IMR-90 (cell line): ENCODE results near the gene OPCML. TPM values are rescaled to one million over a fixed set of nuclear protein-coding genes. Genes with fewer than 3 reads are reported as not detected.

Experiments
- ATAC-seq: fragments of 200-7000 bp; cut with Tn5 transposase; 2 replicates; pipeline ENCODE4 v1.9.1; 2020; ENCODE audit warnings: low read depth, mild to moderate bottlenecking, moderate library complexity
- BruUV-seq: library from RNA; stranded (reverse); fragments of 400-500 nt; replicated peaks from 2 replicates; lab custom pipeline; 2021; lab: Mats Ljungman, UMichigan
- CTCF ChIA-PET: fragments of 300-600 bp; formaldehyde crosslinking; extraction: SDS; loops from one replicate; lab custom pipeline; 2021; ENCODE audit warnings: antibody characterized with exemption; lab: Yijun Ruan, JAX
- POLR2A ChIA-PET: fragments of 300-600 bp; sonication (Branson Sonifier 250); formaldehyde crosslinking; loops from one replicate; lab custom pipeline; 2022; ENCODE audit warnings: antibody characterized with exemption; ENCODE audit not compliant: unreplicated experiment; lab: Charles Lee
- DNase-seq: peaks from one replicate; pipeline ENCODE4 v3.0.0; 2013
- H2AFZ ChIP-seq: replicated peaks from 2 replicates; pipeline ENCODE3; 2013; ENCODE audit warnings: low read length, mild to moderate bottlenecking; ENCODE audit not compliant: poor library complexity
- H2AK5ac ChIP-seq: 2 replicates; pipeline ENCODE4 v1.6.1; 2013; ENCODE audit warnings: low read depth, low read length, inconsistent platforms
- H2AK9ac ChIP-seq: replicated peaks from 2 replicates; pipeline ENCODE3; 2013; ENCODE audit warnings: mild to moderate bottlenecking, low read depth, low read length, moderate library complexity; ENCODE audit not compliant: poor library complexity
- H2BK120ac ChIP-seq: 2 replicates; pipeline ENCODE4 v1.6.1; 2013; ENCODE audit warnings: low read depth, low read length, inconsistent platforms
- H2BK15ac ChIP-seq: 3 replicates; pipeline ENCODE4 v1.6.1; 2013; ENCODE audit warnings: low read depth, low read length, inconsistent platforms
- H2BK20ac ChIP-seq: 2 replicates; pipeline ENCODE4 v1.6.1; 2013; ENCODE audit warnings: low read depth, mild to moderate bottlenecking, inconsistent platforms, low read length, moderate library complexity
- H2BK5ac ChIP-seq: 2 replicates; pipeline ENCODE4 v1.6.1; 2013; ENCODE audit warnings: mild to moderate bottlenecking, low read depth, low read length, inconsistent platforms; ENCODE audit not compliant: poor library complexity, severe bottlenecking
- H3K14ac ChIP-seq: replicated peaks from 2 replicates; pipeline ENCODE4 v1.6.1; 2013; ENCODE audit warnings: low read depth, low read length, inconsistent platforms
- H3K18ac ChIP-seq: 2 replicates; pipeline ENCODE4 v1.6.1; 2013; ENCODE audit warnings: low read depth, low read length, control low read depth
- H3K23ac ChIP-seq: 2 replicates; pipeline ENCODE4 v1.6.1; 2013; ENCODE audit warnings: low read depth, low read length, inconsistent platforms
- H3K27ac ChIP-seq: 2 replicates; pipeline ENCODE4 v1.5.1; 2013; ENCODE audit warnings: mild to moderate bottlenecking, control low read depth, low read length; ENCODE audit not compliant: insufficient read depth
- H3K27me3 ChIP-seq: 2 replicates; pipeline ENCODE4 v1.6.1; 2013; ENCODE audit warnings: low read length; ENCODE audit not compliant: control insufficient read depth, insufficient read depth
- H3K36me3 ChIP-seq: 2 replicates; pipeline ENCODE4 v1.6.1; 2013; ENCODE audit warnings: low read length, mixed read lengths; ENCODE audit not compliant: control insufficient read depth, insufficient read depth
- H3K4ac ChIP-seq: 2 replicates; pipeline ENCODE4 v1.6.1; 2013; ENCODE audit warnings: low read depth, low read length, inconsistent platforms
- H3K4me1 ChIP-seq: 2 replicates; pipeline ENCODE4 v1.6.1; 2013; ENCODE audit warnings: low read length, mixed read lengths; ENCODE audit not compliant: control insufficient read depth, insufficient read depth
- H3K4me2 ChIP-seq: 2 replicates; pipeline ENCODE4 v1.6.1; 2013; ENCODE audit warnings: low read depth, mild to moderate bottlenecking, control low read depth, low read length, moderate library complexity
- H3K4me3 ChIP-seq: 2 replicates; pipeline ENCODE4 v1.5.1; 2013; ENCODE audit warnings: low read depth, mild to moderate bottlenecking, control low read depth, low read length, moderate library complexity; ENCODE audit not compliant: insufficient read depth
- H3K56ac ChIP-seq: 2 replicates; pipeline ENCODE4 v1.6.1; 2013; ENCODE audit warnings: low read length, inconsistent platforms; ENCODE audit not compliant: insufficient read depth; ENCODE audit errors: extremely low read depth
- H3K79me1 ChIP-seq, 2 experiments: 2 replicates each; pipeline ENCODE4 v1.6.1; 2013; ENCODE audit warnings: low read length in 2 of 2, inconsistent platforms in 1 of 2, low read depth in 1 of 2
- H3K9ac ChIP-seq: 2 replicates; pipeline ENCODE4 v1.6.1; 2013; ENCODE audit warnings: low read depth, low read length, control low read depth
- H3K9me1 ChIP-seq: 2 replicates; pipeline ENCODE4 v1.6.1; 2013; ENCODE audit warnings: low read length, inconsistent platforms; ENCODE audit not compliant: insufficient read depth
- H3K9me3 ChIP-seq: 2 replicates; pipeline ENCODE4 v1.6.1; 2013; ENCODE audit warnings: low read length; ENCODE audit not compliant: control insufficient read depth, insufficient read depth
- H4K20me1 ChIP-seq: 2 replicates; pipeline ENCODE4 v1.6.1; 2013; ENCODE audit warnings: low read length, inconsistent platforms; ENCODE audit not compliant: insufficient read depth
- H4K5ac ChIP-seq: 2 replicates; pipeline ENCODE4 v1.6.1; 2013; ENCODE audit warnings: mild to moderate bottlenecking, low read depth, low read length, control low read depth
- H4K8ac ChIP-seq, 2 experiments: 2 replicates each; pipeline ENCODE4 v1.6.1; 2013; ENCODE audit warnings: low read depth in 2 of 2, low read length in 2 of 2, control low read depth in 1 of 2, inconsistent platforms in 1 of 2
- H4K91ac ChIP-seq: 2 replicates; pipeline ENCODE4 v1.6.1; 2013; ENCODE audit warnings: low read depth, low read length, inconsistent platforms; ENCODE audit not compliant: insufficient read depth
- CEBPB ChIP-seq: IDR thresholded peaks from 2 replicates; pipeline ENCODE4 v1.6.1; 2012; ENCODE audit warnings: low read depth, low read length, improper control_type of control experiment
- POLR2A ChIP-seq: IDR thresholded peaks from 2 replicates; pipeline ENCODE4 v1.6.1; 2012; ENCODE audit warnings: mild to moderate bottlenecking, low read depth, low read length
- RAD21 ChIP-seq: IDR thresholded peaks from 2 replicates; pipeline ENCODE4 v1.6.1; 2012; ENCODE audit warnings: low read length, improper control_type of control experiment
- RFX5 ChIP-seq: IDR thresholded peaks from 2 replicates; pipeline ENCODE4 v1.8.0; 2012; ENCODE audit warnings: low read depth, mild to moderate bottlenecking, low read length, moderate library complexity
- WGBS, 2 experiments: methylation state at CpG; one replicate each; pipeline versions ENCODE4 v1.1.5 to v1.1.7; 2013; ENCODE audit warnings: missing lambda C conversion rate in 2 of 2; ENCODE audit not compliant: insufficient read length in 1 of 2; ENCODE audit errors: extremely low coverage in 2 of 2; 5-methylcytosine and 5-hydroxymethylcytosine counted together
- dilution Hi-C: fragments of 300-500 bp; cut with HindIII; formaldehyde crosslinking; loops from one replicate; pipeline ENCODE4 v1.14.3; 2018; ENCODE audit warnings: low sequenced_read_pairs; ENCODE audit not compliant: unreplicated experiment
- in situ Hi-C: fragments of 300-500 bp; cut with MboI; formaldehyde crosslinking; loops from 3 replicates; pipeline ENCODE4 v1.14.3; 2019; ENCODE audit warnings: low sequenced_read_pairs, inconsistent platforms, mixed read lengths
- intact Hi-C: fragments of 100-400 bp; cut with micrococcal nuclease; formaldehyde crosslinking; loops from 2 replicates; pipeline ENCODE4 v1.10.0; 2022
- polyA plus RNA-seq, 3 experiments: library from polyadenylated mRNA; depleted of rRNA; stranded (reverse); fragments of >200 nt; gene quantifications; 2 replicates each; pipeline ENCODE4 v1.2.3, GENCODE V29; 2012; ENCODE audit warnings: low replicate concordance in 1 of 3
- total RNA-seq: library from RNA; depleted of rRNA; stranded (reverse); fragments of >200 nt; gene quantifications from 2 replicates; pipeline ENCODE4 v1.2.3, GENCODE V29; 2012
- TF ChIP-seq, protein P1 (sequence below): fragments of 150-350 bp; IDR thresholded peaks from 2 replicates; pipeline ENCODE4 v1.6.1; 2016; ENCODE audit warnings: low read depth, mild to moderate bottlenecking, low read length, moderate library complexity, borderline replicate concordance

OPCML gene
- total and polyA plus RNA-seq, 2 of the 4 experiments (the other 2 are of a cell fraction) = under 0.01 to 2.6 TPM

DNA sequence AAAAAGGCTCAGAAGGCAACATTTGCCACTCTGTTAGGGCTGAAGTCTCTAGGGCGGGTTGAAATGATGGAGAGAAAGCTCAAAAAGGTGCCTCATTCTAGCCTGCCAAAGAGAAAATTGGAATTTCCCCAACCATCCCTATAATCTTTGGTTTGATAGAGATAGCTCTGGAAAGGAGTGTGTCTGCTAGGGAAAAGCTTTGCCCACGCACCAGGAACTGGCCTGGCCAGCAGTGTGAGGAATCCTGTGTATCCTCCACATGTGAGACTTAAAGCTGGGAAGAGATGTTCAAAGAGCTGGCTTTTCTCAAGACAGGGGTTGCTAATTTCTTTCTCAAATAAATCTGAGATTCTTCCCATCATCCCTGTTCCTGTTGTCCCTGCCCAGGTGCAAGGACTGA lies 193.7 kb downstream of the OPCML start:
- Histone ChIP-seq H3K27me3 (no peaks in the 10 kb centered on the region), H3K9ac (no peak overlapping the region), H3K23ac (no peak overlapping the region), H2BK20ac (no peak overlapping the region), H4K91ac (no peak overlapping the region), H4K8ac (no peak overlapping the region), H2AFZ (no peak overlapping the region), H3K14ac (no peak overlapping the region), H3K36me3 (no peaks in the 10 kb centered on the region), H3K27ac (no peak overlapping the region), H3K4me3 (no peak overlapping the region), H2AK9ac (no peak overlapping the region), H3K18ac (no peak overlapping the region), H2BK15ac (no peak overlapping the region), H3K56ac (no peak overlapping the region), H2BK5ac (no peak overlapping the region), H3K4ac (no peak overlapping the region), H3K79me1 (no peaks in the 10 kb centered on the region), H4K5ac (no peak overlapping the region), H4K20me1 (no peaks in the 10 kb centered on the region), H3K9me3 (peaks cover 39% of the 10 kb centered on the region), H3K4me1 (no peaks in the 10 kb centered on the region), H2BK120ac (no peak overlapping the region), H3K9me1 (no peaks in the 10 kb centered on the region), H3K4me2 (no peak overlapping the region), H2AK5ac (no peak overlapping the region)
- POLR2A ChIA-PET = no interaction called here
- TF ChIP-seq RFX5 (no peak), CEBPB (no peak), POLR2A (no peak), RAD21 (no peak)
- TF ChIP-seq, protein P1, sequence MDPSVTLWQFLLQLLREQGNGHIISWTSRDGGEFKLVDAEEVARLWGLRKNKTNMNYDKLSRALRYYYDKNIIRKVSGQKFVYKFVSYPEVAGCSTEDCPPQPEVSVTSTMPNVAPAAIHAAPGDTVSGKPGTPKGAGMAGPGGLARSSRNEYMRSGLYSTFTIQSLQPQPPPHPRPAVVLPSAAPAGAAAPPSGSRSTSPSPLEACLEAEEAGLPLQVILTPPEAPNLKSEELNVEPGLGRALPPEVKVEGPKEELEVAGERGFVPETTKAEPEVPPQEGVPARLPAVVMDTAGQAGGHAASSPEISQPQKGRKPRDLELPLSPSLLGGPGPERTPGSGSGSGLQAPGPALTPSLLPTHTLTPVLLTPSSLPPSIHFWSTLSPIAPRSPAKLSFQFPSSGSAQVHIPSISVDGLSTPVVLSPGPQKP = no peak
- CTCF ChIA-PET = no interaction called here
- no CpG with 5 or more reads among the region's 2 CpGs for WGBS, 2 experiments
- in situ Hi-C loops (no loop called here), intact Hi-C loops (no loop called here), dilution Hi-C loops (no loop called here)
- DNase-seq = no peak
- no TSS peak for BruUV-seq
- ATAC-seq = no peak
